NCI-H2196 (cell line): ENCODE results near the gene ZNF396.

Experiments used
- DNase-seq: peaks from one replicate; lab custom pipeline; 2025; ENCODE audit not compliant: unreplicated experiment; lab: John Stamatoyannopoulos, UW

ZNF396 gene

DNA sequence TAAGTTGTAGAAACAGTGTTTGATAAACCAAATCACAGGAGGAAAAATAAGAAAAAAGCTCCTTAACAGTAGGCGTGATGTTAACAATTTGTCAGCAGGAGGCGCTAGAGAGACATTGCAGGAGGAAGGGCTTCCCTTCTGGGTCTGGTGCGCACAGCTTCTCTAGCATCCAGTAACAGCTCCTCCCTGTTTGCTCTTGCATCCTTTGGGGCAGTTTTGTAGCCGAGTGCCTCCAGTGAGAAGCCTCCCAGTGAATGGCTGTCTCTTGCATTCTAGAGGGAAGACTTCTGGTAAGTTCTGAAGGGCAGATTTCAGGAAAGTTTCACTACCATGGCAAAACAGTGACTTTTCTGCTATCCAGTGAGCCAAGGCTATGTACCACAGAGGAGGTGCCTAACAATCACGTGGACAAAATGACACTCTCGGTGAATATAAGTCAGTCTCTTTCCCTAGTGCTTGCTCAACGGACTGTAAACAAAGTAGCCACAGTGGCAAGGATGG, 9.5 kb upstream of the ZNF396 start:
- peak; percentile 78 for DNase-seq

DNA sequence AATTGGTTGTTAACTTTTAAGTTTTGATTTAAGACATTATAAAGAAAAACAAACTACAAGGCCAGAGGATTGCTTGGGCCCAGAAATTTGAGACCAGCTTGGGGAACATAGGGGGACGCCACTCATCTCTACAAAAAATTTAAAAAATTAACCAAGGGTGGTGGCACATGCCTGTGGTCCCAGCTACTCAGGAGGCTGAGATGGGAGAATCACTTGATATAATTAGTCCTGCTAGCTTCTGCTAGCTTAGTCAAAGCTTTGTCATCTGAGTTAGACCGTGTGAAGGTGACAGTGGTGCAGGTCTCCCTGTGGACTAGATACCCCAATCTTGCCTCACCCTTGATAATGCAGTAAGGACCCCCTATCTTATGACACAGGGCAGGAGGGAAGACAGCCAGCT, 6.0 kb upstream of the ZNF396 start:
- no peak for DNase-seq

DNA sequence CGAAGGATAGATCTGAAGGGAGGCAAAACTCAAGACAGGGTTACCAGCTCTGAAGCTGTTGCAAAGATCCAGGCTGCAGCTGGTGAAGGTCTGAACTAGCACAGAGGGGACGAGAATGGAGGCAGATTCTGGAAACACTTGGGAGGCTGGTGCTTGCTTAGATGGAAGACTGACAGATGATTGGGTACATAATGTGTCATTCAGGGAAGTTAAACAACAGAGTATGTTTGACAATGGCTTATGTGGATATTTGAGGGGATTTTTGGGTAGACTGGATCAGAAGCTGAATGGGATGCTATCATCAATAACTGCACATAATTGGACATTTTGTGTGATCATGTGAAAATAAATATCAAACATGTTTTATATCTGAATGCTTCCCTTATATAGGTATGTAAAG, 2.3 kb upstream of the ZNF396 start:
- no peak for DNase-seq

DNA sequence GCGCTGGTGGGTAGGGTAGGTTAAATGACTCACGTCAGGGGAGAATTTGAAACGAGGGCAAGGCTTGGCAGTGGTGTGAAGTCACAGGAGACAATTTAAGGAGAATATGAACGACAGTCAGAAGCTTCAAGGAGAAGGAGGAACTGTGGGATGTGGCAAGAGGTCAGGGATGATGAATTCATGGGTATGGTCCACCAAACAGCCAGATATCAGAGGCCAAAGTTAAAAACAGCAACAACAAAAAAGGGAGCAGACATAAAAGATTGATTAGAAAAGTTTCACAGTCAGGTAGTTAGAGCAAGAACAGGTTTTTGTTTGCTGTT, 1.4 kb upstream of the ZNF396 start:
- no peak for DNase-seq

DNA sequence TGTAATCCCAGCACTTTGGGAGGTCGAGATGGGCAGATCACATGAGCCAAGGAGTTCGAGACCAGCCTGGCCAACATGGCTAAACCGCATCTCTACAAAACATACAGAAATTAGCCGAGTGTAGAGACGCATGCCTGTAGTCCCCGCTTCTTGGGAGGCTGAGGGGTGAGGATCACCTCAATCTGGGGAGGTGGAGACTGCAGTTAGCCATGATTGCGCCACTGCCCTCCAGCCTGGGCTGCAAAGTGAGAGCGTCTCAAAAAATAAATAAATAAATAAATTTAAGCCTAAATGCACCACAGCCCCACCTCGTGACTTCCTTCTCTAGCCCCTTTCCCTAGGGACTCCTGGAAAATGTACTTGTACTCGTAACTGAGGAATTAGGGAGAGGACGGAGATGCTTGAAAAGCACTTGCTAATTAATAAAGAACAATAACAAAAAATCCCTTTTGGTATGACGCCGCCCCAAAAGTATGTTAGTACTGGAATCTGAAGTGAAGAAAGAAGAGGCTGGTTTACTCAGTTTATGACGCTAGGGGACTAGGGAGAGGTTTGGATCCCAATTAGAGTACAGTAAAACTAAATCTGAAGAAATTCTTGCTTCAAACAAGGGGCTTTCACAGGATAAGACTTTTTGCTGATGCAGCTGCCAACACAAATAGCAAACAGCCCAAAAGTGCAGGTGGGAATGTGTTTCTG, 887 bp upstream of the ZNF396 start:
- no peak for DNase-seq

DNA sequence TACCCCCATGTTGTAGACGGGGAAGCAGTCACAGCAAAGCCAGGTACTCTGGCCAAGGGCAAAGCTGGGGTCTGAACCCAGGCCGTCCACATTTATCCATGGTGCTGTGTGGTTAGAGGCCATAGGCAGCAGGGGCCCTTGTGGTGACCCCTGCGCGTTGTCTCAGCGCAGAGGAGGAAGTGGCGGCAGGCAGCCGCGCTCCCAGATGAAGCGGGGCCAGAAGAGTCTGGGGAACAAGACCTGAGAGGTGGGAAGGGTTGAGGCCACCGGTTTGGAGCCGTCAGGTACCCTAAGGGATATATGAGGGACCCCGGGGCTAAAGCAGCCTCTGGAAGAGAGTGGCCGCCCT, 770 bp downstream of the ZNF396 start:
- DNase-seq = peak; percentile 25

DNA sequence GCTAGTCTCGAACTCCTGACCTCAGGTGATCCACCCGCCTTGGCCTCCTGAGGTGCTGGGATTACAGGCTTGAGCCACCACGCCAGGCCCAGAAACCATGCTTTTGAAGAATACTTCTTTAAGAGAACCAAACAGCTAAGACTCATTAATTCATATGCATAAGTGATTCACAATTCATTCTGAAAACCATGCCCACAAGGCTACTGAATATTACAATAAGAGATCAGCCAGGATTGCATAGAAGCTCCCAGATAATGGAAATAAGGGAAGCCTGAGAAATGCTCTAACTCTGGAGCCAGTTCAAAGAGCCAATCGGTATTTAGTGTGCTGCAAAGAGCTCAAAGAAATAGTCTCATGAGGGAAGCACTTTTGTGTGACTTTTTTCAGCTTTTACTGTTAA, 2.4 kb downstream of the ZNF396 start:
- DNase-seq = no peak

DNA sequence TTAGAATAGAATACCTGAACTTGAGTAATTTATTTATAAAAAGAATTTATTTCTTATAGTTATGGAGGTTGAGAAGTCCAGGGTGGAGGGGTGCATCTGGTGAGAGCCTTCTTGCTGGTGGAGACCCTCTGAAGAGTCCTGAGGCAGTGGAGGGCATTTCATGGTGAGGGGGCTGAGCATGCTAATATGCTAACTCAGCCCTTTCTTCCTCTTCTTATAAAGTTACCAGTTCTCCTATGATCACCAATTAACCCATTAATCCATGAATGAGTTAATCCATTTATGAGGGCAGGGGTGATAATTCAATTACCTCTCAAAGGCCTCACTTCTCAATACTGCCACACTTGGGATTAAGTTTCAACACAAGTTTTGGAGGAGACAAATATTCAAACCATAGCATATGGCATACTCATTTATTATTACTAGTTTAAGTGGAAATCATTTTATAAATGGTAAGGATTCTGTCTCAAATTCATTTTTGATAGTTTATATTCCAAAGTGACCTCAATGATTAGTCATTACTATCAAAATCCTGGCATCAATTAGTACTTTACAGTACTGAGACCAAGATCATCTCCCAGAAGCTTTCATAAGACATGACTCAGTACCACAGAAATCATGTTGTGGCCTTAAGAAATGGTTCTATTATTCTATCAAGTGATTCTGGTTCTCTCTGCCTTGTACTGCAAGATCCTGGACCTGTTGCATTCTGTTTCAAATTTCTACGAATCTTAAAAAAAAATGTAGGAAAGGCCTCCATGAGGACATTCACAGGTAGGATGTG, 5.5 kb downstream of the ZNF396 start:
- DNase-seq = no peak

DNA sequence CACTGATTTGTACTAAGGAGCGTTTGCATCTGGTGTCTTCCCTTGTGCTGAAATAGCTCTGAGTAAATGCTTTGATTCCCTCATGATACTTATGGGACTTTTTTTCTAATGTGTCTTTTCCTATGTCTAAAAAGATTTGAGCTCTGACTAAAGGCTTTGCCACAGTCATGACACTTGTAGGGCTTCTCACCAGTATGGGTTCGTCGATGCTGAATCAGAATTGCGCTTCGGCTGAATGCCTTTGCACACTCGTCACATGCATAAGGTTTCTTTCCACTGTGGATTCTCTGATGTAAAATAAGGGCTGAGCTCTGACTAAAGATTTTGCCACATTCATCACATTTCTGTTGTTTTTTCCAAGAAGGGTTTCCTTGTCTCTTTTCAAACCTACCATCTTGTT, 8.0 kb downstream of the ZNF396 start:
- DNase-seq = no peak

DNA sequence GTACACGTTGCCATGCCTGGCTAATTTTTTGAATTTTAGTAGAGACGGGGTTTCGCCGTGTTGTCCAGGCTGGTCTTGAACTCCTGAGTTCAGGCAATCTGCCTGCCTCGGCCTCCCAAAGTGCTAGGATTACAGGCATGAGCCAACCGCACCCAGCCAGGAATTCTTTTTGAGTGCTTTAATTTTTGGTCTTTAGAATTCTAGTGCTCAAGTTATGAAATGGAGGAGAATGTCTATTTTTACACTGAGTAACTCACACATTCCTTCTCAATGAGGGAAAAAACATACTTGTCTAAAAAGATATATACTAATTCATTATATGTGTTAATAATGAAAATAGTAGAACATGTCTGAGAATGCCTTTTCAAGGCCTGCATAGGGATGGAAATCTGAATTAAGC, 8.5 kb downstream of the ZNF396 start:
- no peak for DNase-seq

DNA sequence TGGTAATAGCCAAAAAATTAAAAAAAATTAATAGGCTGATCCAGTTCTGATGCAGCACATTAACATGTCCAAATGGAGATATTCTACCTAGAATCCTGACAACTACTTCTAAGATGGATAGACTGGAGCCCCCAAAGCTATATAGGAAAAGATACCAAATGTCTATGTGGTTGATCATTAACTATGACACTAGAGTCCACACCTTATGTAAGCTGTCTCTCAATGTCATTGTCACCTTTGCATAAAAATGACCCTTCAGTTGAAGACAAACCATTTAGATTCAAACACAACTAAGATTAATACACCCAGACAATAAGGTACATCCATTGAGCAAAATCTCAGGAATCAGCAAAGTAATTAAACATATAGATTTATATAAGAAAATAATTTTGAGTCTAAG, 14.6 kb downstream of the ZNF396 start:
- no peak for DNase-seq

DNA sequence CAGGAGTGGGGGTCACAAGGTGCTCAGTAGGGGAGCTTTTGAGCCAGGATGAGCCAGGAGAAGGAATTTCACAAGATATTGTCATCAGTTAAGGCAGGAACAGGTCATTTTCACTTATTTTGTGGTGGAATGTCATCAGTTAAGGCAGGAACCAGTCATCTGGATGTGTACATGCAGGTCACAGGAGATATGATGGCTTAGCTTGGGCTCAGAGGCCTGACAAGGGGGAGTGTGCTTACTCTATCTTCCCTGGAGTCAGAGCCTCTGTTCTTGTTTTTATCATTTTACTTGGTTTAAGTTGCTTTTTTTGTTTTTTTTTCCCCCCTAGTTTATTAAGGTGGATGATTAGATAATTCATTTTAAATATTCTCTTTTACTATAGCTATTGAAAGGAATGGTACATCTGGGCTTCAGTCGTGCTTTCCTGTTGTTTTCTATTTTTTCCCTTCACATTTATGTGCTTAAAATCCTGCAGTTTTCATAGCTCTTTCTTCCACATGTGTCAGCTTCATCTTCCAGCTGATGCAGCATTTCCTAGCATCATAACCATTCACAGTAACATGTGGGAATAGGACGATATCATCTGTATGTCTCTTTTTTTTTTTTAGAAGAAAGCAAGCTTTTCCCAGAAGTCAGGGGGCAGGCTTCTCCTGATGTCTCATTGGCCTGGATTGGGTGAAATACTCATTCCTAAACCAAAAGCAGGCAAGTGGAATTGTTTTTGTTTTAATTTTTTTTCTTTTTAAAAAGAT, 15.4 kb downstream of the ZNF396 start:
- DNase-seq = no peak

DNA sequence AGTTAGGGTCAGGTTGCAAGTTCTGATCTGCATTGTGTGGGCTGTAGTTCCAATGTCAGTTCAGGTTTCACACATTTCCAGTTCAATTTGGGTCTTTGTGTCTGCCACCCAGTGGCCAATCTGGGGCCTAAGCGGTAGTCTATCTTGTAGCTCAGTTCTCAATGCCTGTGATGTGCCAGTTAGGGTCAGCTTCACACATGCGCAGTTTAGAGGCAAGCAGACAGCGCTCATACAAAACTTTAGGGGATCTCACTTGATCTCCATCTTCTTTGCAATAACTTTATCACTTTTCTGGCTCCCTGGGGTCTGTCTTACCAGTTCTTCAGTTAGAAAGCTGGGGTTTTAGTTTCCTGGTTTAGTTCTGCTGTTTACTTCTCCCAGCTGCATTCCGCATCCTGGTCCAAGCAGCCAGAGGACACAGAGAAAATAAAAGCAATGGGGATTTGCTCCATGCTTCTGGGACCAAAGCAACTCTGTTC, 22.0 kb downstream of the ZNF396 start:
- DNase-seq = peak; percentile 27

DNA sequence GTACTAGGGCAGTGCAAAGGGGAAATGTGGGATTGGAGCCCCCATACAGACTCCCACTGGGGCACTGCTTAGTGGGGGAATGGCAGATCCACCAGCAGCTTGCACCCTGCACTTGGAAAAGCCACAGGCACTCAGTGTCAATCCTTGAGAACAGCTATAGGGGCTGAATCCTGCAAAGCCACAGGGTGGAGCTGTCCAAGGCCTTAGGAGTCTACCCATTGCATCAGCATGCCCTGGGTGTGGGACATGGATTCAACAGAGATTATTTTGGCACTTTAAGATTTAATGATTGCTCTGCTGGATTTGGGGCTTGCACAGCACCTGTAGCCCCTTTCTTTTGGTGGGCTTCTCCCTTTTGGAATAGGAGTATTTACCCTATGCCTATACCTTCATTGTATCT, 24.4 kb downstream of the ZNF396 start:
- no peak for DNase-seq

DNA sequence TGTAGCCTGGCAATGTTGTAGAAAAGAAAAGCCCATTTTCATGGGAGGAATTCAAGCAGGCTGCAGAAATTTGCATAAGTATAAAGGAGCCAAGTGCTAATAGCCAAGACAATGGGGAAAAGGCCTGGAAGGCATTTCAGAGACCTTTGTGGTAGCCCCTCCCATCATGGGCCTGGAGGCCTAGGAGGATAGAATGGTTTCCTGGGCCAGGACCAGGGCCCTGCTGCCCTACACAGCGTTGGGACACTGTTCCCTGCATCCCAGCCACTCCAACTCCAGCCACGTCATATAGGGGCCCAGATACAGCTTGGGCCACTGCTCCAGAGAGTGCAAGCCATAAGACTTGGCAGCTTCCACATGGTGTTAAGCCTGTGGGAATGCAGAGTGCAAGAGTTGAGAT, 24.9 kb downstream of the ZNF396 start:
- DNase-seq = no peak

DNA sequence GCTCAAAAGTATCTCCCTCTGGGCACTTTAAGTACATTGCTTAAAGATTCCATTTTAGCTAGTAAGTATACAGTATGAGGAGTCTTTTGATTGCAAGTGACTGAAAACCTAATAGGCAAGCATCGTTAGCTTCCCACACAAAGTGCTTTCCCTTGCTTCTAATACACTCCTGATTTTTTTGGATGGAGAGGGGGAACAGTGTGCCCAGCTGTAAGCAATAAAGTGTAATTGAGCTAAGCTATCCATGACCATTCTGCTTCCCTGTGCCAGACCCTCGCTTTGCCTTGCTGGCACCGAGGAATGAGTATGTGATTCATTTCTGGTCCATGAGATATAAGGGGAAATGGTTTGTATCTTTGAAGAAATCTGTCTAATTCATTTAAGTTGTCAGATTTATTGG, 29.1 kb downstream of the ZNF396 start:
- DNase-seq = no peak

DNA sequence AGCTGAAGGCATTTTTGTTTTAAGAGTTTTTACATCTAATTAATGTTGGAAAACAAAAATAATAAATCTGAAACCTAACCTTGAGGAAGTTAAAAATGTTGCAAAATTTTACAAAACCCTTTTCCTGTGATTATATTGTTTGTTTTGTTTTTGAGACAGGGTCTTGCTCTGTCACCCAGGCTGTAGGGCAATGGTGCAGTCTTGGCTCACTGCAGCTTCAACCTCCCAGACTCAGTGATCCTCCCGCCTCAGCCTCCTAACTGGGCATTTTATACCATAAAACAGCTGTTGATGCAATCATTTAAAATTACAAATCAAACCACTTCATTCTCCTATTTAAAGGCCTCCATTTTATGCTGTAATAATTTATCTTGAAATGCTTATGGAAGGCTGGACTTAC, 31.2 kb downstream of the ZNF396 start:
- DNase-seq = no peak

DNA sequence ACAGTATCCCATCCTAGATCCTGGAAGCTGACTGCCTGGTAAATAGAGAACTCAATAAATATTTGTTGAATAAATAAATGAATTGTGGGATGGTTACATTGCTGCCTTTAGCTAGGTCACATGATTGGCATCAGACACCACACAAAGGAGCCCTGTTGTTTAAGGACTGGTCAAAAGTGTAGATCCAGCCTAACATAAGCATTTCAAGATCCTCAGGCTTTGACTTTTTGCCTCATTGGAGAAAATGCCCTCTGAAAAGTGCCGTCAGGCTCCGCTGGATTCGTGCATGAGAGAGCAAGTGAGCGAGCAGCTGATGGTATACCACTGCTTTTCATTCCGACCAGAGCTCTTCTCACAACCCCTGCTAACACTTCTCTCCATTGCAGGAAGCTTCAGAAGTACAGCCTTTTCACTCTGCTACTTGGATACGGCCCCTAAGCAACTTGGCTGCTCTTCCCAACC, 31.6 kb downstream of the ZNF396 start:
- DNase-seq = peak; percentile 74

DNA sequence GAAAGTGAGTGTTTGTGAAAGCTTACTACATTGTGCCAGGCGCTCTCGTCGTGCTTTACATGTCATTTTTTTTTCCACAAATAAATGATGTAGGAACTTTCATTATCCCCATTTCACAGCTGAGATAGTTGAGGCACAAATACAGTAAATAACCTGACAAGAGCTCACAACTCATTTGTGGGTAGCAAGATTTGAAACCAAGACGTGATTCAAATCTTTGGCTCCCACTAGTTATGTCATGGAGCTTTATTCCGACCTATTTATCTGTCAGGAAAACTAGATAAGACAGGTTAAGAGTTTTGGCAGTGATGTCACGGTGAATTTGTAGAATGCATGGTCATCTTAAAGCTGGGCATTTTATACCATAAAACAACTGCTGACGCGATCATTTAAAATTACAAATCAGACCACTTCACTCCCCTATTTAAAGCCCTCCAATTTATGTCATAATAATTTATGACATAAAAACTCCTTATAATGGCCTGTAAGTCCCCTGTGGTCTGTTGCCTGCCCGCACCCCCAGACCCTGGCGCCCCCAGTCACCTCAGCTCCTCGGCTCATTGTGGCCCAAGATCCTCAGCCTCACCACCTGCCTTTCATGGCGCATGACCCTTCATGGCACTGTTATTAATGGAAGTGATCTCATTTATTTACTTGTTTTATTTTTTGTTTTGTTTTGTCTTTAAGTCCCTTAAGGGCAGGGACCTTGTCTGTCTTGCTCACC, 32.2 kb downstream of the ZNF396 start:
- peak; percentile 74 for DNase-seq

DNA sequence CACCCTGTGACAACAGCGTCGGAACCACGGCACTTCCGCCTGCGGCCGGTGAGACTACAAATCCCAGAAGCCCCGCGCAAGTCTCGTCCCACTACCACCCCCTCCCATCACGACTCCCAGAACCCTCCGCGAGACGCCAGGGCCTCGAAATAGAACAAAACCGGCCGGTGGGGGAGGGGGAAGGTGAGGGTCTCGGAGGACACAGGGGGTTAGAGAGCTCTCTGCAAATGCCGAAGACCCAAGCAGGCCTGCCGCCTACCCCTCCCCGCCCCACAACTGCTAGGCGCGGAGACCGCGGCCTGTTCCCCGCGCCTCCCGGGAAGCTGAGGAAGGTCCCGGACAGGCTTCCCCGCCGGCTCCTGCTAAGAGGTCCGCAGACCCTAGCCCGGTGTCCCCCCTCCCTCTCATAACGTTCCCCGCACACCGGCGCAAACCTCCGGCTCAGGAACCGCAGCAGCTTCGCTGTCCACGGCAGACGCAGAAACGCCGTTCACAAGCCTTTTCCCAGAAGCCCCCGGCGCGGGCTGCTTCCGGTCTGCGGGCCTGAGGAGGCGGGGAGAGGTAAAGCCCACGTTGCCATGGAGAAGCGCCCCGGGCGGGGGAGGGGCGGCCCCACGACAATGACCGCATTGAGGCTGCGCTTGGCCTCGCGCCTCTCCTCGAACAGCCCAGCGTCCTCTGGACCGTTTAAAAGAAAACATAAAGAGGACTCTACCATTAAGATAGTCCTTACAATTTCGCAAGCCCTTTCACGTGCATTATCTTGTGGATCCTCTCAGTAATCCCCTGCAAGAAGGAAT, 33.0 kb downstream of the ZNF396 start, which contains the start of gene ZNF24:
Gene ZNF24 (minus strand): TSS at position 485 of the 800 bp plus-strand sequence. CDS start 3,770 bp downstream, outside the sequence.
- peak; percentile 97 for DNase-seq
